Lower lobe of right lung (tissue), 2 donors: ENCODE measurements around the gene NRARP. TPM values are rescaled to one million over a fixed set of nuclear protein-coding genes. Genes with fewer than 3 reads are reported as not detected.

ENCODE experiments used
- ATAC-seq, 2 donors: fragments of 200-7000 bp; cut with Tn5 transposase; one replicate each; pipeline ENCODE4 v1.9.1; 2020 to 2022; ENCODE audit warnings: mild to moderate bottlenecking in 2 of 2, moderate library complexity in 2 of 2
- DNase-seq: peaks from one replicate; pipeline ENCODE4 v3.0.0-alpha.2; 2020
- H3K27ac ChIP-seq: fragments of 200-600 bp; one replicate; pipeline ENCODE4 v1.8.0; 2022
- H3K27me3 ChIP-seq: fragments of 200-600 bp; one replicate; pipeline ENCODE4 v1.8.0; 2022; ENCODE audit warnings: low read depth
- H3K36me3 ChIP-seq: fragments of 200-600 bp; one replicate; pipeline ENCODE4 v1.8.0; 2022; ENCODE audit warnings: mild to moderate bottlenecking
- H3K4me1 ChIP-seq: fragments of 200-600 bp; one replicate; pipeline ENCODE4 v1.8.0; 2022
- H3K4me3 ChIP-seq: fragments of 200-600 bp; one replicate; pipeline ENCODE4 v1.8.0; 2022; ENCODE audit warnings: mild to moderate bottlenecking
- H3K9me3 ChIP-seq: fragments of 200-600 bp; one replicate; pipeline ENCODE4 v1.8.0; 2022
- intact Hi-C: fragments of 100-400 bp; cut with DNase I; formaldehyde crosslinking; loops from one replicate; pipeline ENCODE4 v1.11.0; 2022
- total RNA-seq: library from RNA; stranded (reverse); fragmentation: NEBNext Ultra II Directional; extraction: Animal tissue kit (Norgen Biotek cat#: 25700); gene quantifications from one replicate; pipeline ENCODE4 v1.2.1, GENCODE V29; 2021
- TF ChIP-seq, protein P1 (sequence below): fragments of 200-600 bp; IDR thresholded peaks from one replicate; pipeline ENCODE4 v1.8.0; 2022; ENCODE audit warnings: antibody characterized with exemption, mild to moderate bottlenecking
- donor health status: DM: no; HTN: yes; CAD: no; lungs with severe emphysema.

Gene NRARP
- total RNA-seq, 1 donor from 2014 or later, result 6.5 TPM

- DNase-seq, result peak; percentile 48
- intact Hi-C loops, result no loop called here
- TF ChIP-seq, protein P1, sequence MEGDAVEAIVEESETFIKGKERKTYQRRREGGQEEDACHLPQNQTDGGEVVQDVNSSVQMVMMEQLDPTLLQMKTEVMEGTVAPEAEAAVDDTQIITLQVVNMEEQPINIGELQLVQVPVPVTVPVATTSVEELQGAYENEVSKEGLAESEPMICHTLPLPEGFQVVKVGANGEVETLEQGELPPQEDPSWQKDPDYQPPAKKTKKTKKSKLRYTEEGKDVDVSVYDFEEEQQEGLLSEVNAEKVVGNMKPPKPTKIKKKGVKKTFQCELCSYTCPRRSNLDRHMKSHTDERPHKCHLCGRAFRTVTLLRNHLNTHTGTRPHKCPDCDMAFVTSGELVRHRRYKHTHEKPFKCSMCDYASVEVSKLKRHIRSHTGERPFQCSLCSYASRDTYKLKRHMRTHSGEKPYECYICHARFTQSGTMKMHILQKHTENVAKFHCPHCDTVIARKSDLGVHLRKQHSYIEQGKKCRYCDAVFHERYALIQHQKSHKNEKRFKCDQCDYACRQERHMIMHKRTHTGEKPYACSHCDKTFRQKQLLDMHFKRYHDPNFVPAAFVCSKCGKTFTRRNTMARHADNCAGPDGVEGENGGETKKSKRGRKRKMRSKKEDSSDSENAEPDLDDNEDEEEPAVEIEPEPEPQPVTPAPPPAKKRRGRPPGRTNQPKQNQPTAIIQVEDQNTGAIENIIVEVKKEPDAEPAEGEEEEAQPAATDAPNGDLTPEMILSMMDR, result no peak
- H3K27ac ChIP-seq, result peak overlapping the region; percentile 95
- H3K36me3 ChIP-seq, result peaks cover 37% of the 10 kb centered on the region
- peaks cover 24% of the 10 kb centered on the region for H3K4me1 ChIP-seq
- H3K9me3 ChIP-seq, result no peaks in the 10 kb centered on the region
- ATAC-seq, result no peak
- peak overlapping the region; percentile 74 for H3K4me3 ChIP-seq
- H3K27me3 ChIP-seq, result no peaks in the 10 kb centered on the region
Measured at GRCh38 chr9:137278721-137279711, 23.1 kb downstream of the NRARP start.

GRCh38 chr9:137278061-137278701 lies 23.9 kb downstream of the NRARP start:
- Histone ChIP-seq H3K4me3 (peak overlapping the region; percentile 74), H3K36me3 (peaks cover 40% of the 10 kb centered on the region), H3K9me3 (no peaks in the 10 kb centered on the region), H3K27ac (peak overlapping the region; percentile 95), H3K4me1 (peaks cover 24% of the 10 kb centered on the region), H3K27me3 (no peaks in the 10 kb centered on the region)
- intact Hi-C loops, result no loop called here
- TF ChIP-seq, protein P1, result no peak
- peak; percentile 69 for DNase-seq
- peak; percentile 7 to 23 for ATAC-seq

GRCh38 chr9:137277329-137278041 lies 24.6 kb downstream of the NRARP start, which contains the start of gene TOR4A:
TOR4A (plus strand) TSS chr9:137277726; CDS start chr9:137278690, 964 bp downstream.
- intact Hi-C loops, result no loop called here
- H3K4me3 ChIP-seq, result peak within 1 kb of the TSS; percentile 74
- no peaks in the 10 kb centered on the region for H3K9me3 ChIP-seq
- H3K36me3 ChIP-seq, result peaks cover 47% of the 10 kb centered on the region
- H3K27me3 ChIP-seq, result no peaks in the 10 kb centered on the region
- TF ChIP-seq, protein P1, result peak; percentile 46
- H3K4me1 ChIP-seq, result peaks cover 24% of the 10 kb centered on the region
- peak; percentile 95 for DNase-seq
- peak within 1 kb of the TSS; percentile 95 for H3K27ac ChIP-seq
- ATAC-seq, result peak; percentile 87 to 89

- intact Hi-C loops, result no loop called here
- peak; percentile 62 to 63 for ATAC-seq
- Histone ChIP-seq H3K9me3 (no peaks in the 10 kb centered on the region), H3K4me3 (peak overlapping the region; percentile 74), H3K27ac (peak overlapping the region; percentile 95), H3K27me3 (no peaks in the 10 kb centered on the region), H3K36me3 (peaks cover 46% of the 10 kb centered on the region), H3K4me1 (peaks cover 24% of the 10 kb centered on the region)
- TF ChIP-seq, protein P1, result no peak
- DNase-seq, result peak; percentile 87
Measured at GRCh38 chr9:137276473-137277328, 25.4 kb downstream of the NRARP start.
